HG02973 (cell line): ENCODE results near the gene RASGRF1.

Source experiments
- ATAC-seq: cut with Tn5 transposase; IDR thresholded peaks from one replicate; pipeline ENCODE4 v1.9.1; 2021; ENCODE audit warnings: moderate library complexity; ENCODE audit not compliant: unreplicated experiment

Gene RASGRF1

DNA sequence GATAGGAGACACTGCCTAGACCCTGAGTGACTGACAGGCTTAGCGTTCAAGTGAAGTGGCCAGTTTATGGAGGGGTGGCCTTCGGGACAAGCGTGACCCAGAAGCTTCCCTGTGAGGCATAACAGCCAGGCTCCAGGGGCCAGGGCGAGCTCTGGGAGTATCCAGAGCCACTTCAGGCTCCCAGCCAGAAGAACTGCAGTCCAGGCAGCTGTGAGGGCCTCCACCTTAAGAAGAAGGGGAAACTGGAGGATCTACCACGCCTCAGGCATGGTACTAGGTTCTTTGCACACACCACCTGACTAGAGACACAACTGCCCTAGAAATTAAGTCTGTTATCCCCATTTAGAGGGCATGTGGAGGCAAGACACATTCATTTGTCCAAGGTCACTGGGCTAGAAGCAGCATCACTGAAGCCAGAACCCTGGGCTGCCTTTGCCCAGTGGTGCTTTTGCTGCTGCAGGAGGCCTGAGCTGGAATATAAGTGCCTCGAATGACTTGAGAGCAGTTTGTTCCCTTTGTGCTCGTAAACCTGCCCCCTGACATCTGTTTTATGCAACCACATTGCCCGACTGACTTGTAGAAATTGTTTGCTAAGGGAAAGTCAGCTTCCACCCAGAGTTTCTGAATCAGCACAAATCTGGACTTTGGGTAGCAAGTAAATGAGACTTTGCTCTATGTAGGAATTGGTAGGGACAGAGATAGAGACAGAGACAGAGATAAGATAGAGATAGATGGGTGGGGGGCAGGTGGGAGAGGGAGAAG lies 23.3 kb downstream of the RASGRF1 start:
- ATAC-seq, result no peak

DNA sequence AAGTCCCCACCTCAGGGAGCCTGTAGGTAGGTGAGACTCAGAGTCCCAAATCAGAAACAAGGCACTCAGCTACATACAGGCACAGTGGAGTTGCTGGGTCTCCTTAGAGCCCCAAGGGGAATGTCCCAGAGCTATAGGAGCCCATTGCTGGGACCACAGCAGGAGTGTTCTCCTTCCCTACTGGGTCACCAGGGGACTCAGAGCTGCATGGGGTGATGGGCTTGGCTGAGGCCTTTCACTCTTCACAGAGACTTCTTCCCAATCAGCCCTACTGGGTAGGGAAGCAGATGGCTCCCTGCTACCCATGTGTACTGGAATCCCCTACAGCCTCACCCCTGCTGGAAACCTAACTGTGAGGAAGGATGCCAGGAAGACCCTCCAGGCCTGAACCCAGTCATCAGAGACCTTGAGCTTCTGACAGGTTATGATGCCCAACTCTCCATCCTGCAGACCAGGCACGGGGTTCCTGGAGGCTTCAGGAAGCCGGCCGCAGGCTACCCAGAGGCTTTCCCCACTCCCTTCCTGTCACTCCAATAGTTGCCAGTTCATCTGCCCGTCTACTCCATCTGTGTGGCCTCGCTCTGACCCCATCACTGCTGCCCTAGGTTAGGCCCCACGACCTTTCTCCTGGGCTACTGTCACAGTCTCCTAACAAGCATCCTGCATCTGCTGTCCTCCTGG lies 24.0 kb downstream of the RASGRF1 start:
- no peak for ATAC-seq

DNA sequence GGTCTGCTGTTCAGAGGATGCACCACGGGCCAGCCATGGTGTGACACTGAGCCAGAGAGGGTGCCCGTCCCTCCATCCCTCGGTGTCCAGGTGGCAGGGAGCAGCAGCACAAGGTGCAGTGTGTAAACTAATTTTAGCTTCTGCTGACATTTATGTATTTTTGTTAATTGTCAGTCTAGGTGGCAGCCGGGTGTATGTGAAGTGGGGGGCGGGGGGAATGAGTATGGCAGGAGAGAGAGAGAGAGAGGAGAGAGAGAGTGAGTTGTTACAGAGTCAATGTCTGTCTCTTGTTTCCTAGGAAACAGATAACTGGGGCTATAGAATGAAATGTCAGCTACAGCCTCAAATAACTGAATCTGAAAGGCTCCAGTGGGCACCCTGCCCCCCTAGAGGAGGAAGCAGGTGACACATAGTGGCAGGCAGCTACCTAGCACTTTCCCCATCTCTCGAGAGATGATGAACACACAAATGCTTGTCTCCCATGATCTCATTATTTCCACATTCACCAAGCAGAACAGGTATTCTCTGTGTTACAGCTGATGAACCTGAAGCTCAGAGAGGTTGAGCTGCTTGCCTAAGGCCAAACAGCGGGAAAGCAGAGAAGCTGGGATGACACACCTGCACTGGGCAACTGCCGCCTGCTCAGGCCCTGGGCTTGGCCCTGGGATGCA lies 24.7 kb downstream of the RASGRF1 start:
- ATAC-seq, result no peak

DNA sequence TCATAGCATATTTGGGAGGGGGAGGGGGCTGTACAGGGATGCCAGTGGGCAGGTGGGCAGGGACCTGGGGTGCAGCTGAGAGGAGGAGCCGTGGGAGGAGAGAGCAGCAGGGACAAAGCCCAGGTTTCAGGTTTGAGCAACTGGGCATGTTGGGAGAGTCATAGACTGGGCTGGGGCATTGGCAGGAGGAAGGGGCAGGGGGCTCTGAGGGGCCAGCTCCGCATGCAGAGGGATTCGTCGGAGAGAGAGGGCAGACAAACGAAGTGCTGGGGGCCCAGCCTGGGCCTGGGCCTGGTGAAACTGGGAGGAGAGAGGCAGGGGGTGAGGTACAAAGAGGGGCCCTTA lies 25.2 kb downstream of the RASGRF1 start:
- no peak for ATAC-seq

DNA sequence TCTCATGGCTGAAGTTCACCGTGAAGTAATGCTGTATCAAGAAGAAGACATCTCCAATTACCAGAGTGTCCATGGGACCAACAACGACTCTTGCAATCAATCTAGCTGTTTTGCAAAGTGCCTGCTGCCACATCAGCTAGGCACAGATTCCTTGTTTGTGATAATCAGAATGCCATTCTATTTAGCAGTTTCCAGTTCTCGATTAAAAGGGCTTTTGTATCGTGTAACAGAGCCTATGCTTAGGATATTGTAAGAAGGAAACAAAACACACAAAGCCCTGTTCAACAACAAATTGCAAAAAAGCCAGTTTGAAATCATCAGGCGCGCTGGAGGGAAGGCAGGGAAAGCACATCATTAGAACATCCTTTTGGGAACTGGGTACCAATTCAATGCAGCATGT lies 26.1 kb downstream of the RASGRF1 start:
- no peak for ATAC-seq

DNA sequence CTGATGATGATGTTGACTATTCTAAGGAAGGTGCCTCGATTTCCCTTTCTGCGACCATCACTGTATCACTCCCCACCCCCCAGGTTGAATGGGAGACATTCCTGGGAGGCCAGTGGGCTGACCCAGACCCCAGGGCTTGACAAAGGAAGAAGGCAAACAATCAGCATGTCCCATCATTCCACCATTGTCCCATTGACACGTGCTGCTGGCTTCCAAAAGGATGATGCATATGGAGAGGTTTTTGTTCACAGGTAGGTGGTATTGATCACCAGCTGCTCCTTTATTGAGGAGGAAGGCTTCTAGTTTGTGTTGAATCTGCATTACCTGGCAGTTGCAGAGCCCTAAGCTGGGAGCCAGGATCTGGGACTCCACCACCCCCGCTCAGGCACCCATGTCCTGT lies 30.4 kb downstream of the RASGRF1 start:
- ATAC-seq, result no peak

DNA sequence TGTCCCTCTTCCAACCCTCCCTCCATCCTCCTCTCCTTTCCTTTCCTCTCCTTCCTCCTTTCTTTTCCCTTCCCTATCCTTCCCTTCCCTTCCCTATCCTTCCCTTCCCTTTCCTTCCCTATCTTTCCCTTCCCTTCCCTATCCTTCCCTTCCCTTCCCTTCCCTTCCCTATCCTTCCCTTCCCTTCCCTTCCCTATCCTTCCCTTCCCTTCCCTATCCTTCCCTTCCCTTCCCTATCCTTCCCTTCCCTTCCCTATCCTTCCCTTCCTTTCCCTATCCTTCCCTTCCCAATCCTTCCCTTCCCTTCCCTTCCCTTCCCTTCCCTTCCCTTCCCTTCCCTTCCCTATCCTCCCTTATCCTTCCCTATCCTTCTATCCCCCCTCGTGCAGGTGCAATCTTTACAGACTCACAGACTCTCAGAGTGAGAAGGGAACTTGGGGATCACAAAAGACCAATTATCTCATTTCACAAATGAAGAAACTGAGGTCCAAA lies 31.5 kb downstream of the RASGRF1 start:
- ATAC-seq, result no peak

DNA sequence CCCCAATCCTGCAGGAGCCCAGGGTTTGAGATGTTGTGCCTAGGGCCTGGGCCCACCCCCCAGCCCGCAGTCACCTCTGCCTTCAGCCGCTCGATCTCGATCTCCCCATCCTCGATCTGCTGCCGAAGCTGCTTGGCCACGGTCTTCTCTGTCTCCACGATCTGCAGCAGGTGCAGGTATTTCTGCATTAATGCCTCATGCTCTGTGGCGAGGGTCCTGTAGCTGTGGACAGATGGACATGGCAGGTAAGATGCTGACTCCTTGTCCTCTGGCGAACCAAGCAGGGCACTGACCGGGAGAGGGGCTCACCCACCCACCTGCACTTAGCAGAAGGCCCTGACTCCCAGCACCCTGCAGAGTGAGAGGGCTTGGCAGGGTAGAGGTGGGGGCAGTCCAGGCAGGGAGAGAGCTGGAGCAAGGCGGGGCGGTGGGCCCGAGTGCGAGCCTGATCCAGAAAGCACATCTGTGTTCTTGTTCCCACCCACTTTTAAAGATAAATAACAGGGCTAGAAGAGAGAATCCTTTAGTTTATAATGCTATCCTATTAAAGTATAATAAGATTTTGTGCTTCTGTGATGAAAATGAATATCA lies 32.2 kb downstream of the RASGRF1 start:
- no peak for ATAC-seq

DNA sequence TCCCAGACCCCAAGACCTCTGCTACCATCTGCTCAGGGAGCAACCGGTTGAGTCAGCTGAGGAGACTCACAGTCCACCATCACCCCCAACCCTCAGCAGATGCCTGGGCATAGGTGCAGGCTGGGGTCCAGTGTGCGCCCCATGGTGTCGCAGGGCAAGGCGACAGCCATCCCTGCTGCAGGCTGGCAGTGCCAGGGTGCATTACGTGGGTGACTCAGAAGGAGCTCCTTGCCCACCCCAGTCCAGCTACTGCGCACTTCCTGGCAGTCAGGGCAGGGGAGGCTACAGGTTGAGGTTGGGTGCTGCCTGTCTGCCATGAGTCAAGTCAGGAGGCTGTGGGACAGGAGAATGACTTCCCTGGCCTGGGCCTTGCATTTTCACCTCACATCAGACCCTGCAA lies 33.5 kb downstream of the RASGRF1 start:
- no peak for ATAC-seq

DNA sequence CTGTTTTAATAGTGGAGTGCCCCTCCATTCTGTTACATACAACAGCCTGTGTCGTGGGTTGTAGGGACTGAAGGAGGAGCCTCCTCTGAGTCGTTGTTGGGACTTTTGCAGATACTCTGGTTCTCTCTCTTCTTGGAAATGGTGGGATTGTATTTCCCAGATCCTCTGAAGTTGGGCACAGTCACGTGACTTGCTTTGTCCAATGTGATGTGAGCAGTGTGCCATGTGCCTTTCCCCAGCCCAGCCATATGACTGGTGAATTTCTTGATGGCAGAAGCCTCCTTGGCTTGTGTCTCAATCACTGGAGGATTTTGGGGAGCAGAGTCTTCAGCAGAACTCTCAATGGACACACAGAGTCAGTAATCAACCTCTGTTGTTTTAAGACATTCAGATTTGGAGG lies 36.2 kb downstream of the RASGRF1 start:
- no peak for ATAC-seq

DNA sequence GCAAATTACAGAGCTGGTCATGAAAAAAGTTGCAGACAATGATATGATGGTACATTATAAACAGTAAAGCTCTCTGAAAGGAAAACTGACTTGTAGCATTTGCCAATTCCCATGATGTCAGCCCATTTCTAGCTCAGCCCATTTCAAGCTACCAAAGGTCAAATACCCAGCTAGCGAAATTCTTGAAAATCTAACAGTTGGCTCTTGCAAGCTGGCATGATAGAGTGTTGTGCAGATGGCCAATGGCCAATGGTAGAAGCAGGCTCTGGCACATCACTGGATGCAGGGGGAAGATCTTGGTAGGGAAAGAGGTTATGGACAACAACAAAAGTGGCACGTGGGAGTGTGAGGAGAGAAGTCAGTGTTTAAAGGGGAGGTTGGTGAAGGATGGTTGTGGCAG lies 36.7 kb downstream of the RASGRF1 start:
- ATAC-seq, result no peak

DNA sequence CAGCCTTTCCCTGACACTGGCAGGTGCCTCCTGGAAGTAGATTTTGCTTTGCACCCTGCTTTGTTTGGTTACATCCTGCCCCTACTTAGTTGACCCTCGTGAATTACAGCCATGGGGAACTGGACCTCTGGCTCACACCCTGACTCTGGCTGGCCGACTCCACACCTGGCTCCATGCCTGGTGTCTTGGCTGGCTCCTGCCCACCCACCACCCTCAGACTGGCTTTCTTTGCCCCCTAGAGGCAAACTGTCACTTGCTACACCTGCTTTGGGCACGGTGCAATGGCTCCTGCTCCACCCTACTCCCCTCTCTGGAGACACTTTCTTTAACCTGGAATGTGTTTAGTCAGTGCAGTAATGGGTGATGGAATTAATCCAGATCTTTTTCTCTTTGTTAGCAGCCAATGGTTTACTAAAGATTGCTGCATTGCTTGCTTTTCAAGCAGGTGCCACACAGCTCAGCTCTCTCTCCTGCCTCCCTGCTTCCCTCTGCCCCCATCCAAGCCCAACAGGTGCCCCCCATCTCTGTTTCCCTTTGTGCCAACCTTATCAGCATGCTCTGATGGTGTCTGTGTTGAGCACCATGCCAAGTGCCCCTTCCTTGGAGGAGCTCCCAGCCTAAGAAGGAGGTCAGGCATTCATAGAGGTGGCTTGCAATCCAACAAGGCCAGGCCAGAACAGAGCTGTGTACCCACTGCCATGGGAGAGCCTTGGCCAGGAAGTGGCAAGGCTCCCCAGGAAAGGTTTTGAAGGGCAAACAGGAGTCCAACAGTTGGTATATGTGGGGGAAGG lies 38.4 kb downstream of the RASGRF1 start:
- no peak for ATAC-seq

DNA sequence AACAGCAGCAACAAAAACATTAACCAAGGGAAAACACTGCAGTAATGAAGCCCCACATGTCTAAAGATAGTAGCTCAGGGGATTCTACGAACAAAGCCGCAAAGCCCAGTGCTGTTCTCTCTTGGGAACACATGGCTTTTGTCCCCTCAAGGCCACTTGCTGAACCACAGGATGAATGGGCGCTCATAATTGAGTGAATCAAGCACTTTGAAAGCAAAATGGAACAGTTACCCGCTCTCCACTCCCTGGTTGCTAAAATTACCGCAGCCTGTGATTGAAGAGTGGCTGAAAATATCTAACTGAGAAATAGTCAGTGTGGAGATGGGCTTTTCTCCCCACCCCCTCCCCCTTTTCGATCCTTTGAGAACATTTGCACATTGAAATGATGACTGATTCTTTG lies 39.6 kb downstream of the RASGRF1 start:
- no peak for ATAC-seq

DNA sequence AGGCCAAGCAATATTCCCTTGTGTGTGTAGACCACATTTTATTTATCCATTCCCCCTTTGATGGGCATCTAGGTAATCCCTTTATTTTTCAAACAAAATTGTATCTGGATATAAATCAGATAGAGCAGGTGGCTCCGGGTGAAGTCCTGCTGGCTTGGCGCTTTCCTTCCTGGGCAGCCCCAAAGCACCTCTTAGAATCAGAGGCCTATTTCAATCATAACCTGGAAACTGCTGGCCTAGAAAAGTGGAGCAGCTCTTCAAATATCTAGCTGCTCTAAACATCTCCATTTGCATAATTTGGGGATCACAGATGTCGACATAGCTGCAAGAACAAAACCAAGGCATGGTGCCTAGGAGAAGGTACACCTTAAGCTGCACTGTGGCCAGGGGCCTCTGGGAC lies 40.2 kb downstream of the RASGRF1 start:
- ATAC-seq, result no peak

DNA sequence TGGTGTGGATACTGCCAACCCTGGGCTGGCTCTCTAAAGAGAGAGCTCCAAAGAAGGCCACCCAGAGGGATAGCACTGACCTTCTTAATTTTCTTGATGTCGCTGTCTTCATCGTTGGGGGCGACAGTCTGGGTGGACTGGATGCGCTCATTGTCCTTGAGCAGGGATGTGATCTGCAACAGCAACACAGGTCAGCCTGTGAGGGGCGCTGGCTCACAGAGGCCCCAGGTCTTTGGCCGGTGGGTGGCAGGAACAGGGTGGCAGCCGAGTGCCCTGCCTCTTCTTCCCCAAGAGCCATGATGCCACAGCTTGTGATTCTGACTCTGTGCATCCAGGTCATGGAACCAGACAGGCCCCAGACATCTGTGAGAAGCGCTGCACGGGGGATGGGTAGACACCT lies 41.2 kb downstream of the RASGRF1 start:
- ATAC-seq, result no peak

DNA sequence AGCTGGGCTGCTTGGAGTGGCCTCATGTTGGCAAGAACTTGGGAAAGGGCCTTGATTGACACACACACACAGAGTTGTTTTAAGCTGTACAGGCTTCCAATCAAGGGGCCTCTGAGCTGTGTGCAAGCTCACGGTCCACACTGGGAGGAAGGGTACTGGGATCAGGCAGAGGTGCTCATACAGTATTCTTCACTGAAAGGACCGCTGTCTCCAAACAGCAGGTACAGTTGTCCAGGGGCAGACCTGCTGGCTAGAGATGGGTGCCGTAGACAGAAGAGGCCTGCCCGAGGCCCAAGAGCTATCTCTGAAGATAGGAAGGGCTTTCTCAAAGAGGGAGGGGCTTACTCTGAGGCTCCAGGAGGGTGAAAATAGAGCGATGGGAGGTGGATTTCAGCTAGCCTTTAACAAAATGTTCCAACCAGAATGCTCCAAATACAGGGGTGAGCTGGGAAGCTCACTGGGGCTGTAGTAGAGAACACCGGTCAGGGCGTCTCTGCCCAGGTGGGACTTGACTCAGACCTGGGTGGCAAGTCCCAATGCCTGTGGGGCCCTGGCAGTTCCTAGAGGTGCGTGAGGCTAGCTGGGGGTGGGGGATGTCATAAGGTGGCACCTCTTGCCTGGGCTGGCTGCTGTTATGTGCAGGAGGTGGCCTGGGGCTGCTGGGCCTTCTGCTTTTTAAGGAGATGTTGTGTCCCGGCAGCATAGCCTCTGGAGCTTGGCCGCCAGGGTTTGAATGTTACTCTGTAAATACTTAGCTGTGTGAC lies 42.7 kb downstream of the RASGRF1 start:
- ATAC-seq, result no peak

DNA sequence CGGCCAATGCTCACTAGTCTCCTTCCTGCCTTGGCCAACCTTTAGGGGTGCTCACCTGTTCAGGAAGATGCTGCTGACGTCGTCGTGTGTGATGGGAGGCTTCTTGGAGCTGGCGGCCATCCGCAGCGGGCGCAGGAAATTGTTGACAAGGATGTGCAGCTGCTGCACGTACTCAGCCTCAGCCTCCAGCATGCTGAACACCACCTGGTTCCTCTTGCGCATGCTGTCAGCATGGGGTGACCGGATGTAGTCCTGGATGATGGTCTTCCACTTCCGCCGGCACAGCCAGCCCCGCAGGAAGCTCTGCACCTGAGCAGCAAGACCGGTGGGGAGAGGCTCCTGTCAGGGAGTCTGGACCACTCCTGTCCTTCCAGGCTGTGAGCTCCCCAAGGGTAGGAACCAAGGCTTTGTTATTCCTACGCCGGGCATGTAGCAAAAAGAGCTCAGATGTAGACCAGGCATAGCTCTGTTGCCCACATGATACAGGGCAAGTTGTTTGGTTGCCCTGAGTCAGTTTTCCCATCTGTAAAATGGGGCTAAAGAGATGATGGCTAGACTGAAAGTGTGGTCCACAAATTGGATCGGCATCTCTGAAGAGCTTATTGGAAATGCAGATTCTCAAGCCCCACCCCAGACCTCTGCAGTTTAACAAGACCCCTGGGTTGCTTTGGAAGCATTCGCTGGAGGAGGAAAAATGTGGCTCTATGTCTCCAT lies 43.7 kb downstream of the RASGRF1 start:
- no peak for ATAC-seq

DNA sequence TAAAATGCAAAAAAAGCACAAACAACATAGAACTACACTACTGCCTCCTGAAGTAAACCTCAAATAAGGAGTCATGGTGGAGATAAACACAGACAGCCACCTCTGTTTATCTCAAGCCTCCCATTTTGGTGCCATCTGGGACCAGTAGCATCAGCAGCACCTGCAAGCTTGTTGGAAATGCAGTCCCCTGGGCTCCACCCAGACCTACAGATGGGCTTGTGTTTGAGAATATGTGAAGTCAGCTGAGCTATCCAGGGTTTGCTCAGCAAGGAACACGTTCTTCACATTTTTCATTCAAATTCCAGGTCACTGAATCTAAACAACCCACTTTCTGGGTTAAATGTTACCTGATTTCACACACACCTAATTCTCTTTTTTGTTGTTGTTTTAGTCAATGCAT lies 45.5 kb downstream of the RASGRF1 start:
- ATAC-seq, result no peak

DNA sequence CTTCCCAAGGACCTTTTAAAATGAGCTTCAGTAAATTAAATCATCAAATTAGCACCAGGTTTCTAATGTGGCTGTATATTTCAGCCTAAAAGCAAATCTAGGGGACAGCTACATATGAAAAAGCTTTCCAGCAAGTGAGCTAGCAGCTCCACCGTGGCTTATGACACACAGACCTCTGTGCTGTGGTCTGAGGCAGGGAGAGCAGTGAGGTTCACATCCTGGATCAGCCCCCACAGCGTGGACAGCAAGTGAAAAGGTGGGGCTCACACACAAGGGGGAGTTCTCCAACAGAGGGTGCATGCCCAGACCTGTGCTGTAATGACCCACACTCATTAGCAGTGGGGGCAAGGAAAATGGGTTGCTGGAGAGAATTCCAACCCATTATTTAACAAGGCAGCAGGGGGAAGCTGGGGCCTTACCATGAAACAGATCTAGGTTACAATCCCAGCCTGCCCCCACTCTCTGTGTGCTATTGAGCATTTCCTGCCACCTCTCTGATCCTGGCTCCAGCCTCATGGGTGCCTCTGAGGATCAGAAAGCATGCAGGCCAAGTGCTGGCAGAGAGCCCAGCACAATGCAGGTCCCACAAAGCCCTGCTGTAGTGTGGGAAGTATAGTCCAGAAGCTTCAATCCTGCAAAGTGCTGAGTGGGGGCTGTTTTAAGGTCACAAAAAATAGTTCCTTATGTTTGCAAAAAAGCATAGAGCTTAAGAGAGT lies 48.2 kb downstream of the RASGRF1 start:
- ATAC-seq, result no peak
